ENCODE measurements around the gene LRIG2. TPM values are rescaled to one million over a fixed set of nuclear protein-coding genes. Genes with fewer than 3 reads are reported as not detected.

Gene LRIG2
- total and polyA plus RNA-seq, 2 of the 4 experiments (the other 2 are of a cell fraction): 4.3 to 9.0 TPM

- H3K4ac ChIP-seq (ENCODE audit: low read depth, low read length): 0 out of 2 replicates have a peak overlapping the region, but pooled peaks have one; percentile 59
- peak overlapping the region; percentile 59 for H2AFZ ChIP-seq (replicated peaks; ENCODE audit: low read length, poor library complexity)
- H4K5ac ChIP-seq (ENCODE audit: low read depth, low read length): no peak overlapping the region
- peak overlapping the region in 1 of 2 experiments; percentile 82; a peak in 2 of 4 replicates for H4K8ac ChIP-seq (ENCODE audit: low read depth in 2 of 2, low read length in 2 of 2)
- peak overlapping the region; percentile 33 for H3K4me2 ChIP-seq (ENCODE audit: low read depth, low read length)
- H2BK20ac ChIP-seq (ENCODE audit: low read depth, low read length): no peak overlapping the region
- H3K9me1 ChIP-seq (ENCODE audit: insufficient read depth, low read length): peaks cover 9% of the 10 kb centered on the region; the same call in 1 of the 2 replicates
- H3K27me3 ChIP-seq (ENCODE audit: control insufficient read depth, insufficient read depth, low read length): no peaks in the 10 kb centered on the region
- H3K56ac ChIP-seq (ENCODE audit: extremely low read depth, insufficient read depth, low read length): no peak overlapping the region
- peaks cover 10% of the 10 kb centered on the region for H3K4me1 ChIP-seq (ENCODE audit: control insufficient read depth, insufficient read depth, low read length)
- no peaks in the 10 kb centered on the region for H3K79me1 ChIP-seq (ENCODE audit: low read depth in 1 of 2, low read length in 2 of 2)
- ChIA-PET POLR2A (ENCODE audit: unreplicated experiment) (interaction anchor here (0.6 kb wide), 2 partner anchors 16 to 71 kb away, joined by 3 to 4 read pairs; no protein-coding TSS in a partner anchor), CTCF (interaction anchor here (0.6 to 2.5 kb wide), 23 partner anchors 10 to 745 kb away, joined by 3 to 17 read pairs (median 4); partner anchors contain the start of genes LRIG2 and SLC16A1)
- H2BK120ac ChIP-seq (ENCODE audit: low read depth, low read length): peak overlapping the region; percentile 50
- dilution Hi-C loops (cut with HindIII; ENCODE audit: low sequenced_read_pairs, unreplicated experiment) (no loop called here), intact Hi-C loops (cut with micrococcal nuclease) (loop anchor here (1.0 to 2.0 kb wide), 4 partner anchors 87 to 326 kb away; no protein-coding TSS in a partner anchor), in situ Hi-C loops (cut with MboI; ENCODE audit: low sequenced_read_pairs) (loop anchor here (5.0 to 10.0 kb wide), 3 partner anchors 160 to 318 kb away; no protein-coding TSS in a partner anchor)
- no peak overlapping the region for H3K27ac ChIP-seq (ENCODE audit: insufficient read depth, low read length)
- ATAC-seq (ENCODE audit: low read depth) (peak; percentile 94), DNase-seq (peak; percentile 78)
- no peak overlapping the region for H2BK5ac ChIP-seq (ENCODE audit: low read depth, low read length, poor library complexity, severe bottlenecking)
- H3K9ac ChIP-seq (ENCODE audit: low read depth, low read length): no peak overlapping the region
- H3K23ac ChIP-seq (ENCODE audit: low read depth, low read length): 0 out of 2 replicates have a peak overlapping the region, but pooled peaks have one; percentile 18
- H2AK9ac ChIP-seq (replicated peaks; ENCODE audit: low read depth, low read length, poor library complexity): peak overlapping the region; percentile 3
- H4K91ac ChIP-seq (ENCODE audit: insufficient read depth, low read depth, low read length): 0 out of 2 replicates have a peak overlapping the region, but pooled peaks have one; percentile 17
- H2BK15ac ChIP-seq (ENCODE audit: low read depth, low read length): no peak overlapping the region
- H3K9me3 ChIP-seq (ENCODE audit: control insufficient read depth, insufficient read depth, low read length): no peaks in the 10 kb centered on the region
- WGBS, 2 experiments (ENCODE audit: extremely low coverage in 2 of 2, insufficient read length in 1 of 2): no CpG with 5 or more reads among the region's 11 CpGs
- no TSS peak for BruUV-seq (replicated peaks)
- peak overlapping the region; percentile 18; the same call in 1 of the 2 replicates for H3K18ac ChIP-seq (ENCODE audit: low read depth, low read length)
- no peak overlapping the region for H3K4me3 ChIP-seq (ENCODE audit: insufficient read depth, low read depth, low read length)
- H3K36me3 ChIP-seq (ENCODE audit: control insufficient read depth, insufficient read depth, low read length): no peaks in the 10 kb centered on the region
- no peaks in the 10 kb centered on the region for H4K20me1 ChIP-seq (ENCODE audit: insufficient read depth, low read length)
- no peak overlapping the region for H2AK5ac ChIP-seq (ENCODE audit: low read depth, low read length)
- peak overlapping the region; percentile 64 for H3K14ac ChIP-seq (replicated peaks; ENCODE audit: low read depth, low read length)
- TF ChIP-seq, protein P1, sequence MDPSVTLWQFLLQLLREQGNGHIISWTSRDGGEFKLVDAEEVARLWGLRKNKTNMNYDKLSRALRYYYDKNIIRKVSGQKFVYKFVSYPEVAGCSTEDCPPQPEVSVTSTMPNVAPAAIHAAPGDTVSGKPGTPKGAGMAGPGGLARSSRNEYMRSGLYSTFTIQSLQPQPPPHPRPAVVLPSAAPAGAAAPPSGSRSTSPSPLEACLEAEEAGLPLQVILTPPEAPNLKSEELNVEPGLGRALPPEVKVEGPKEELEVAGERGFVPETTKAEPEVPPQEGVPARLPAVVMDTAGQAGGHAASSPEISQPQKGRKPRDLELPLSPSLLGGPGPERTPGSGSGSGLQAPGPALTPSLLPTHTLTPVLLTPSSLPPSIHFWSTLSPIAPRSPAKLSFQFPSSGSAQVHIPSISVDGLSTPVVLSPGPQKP (IDR thresholded peaks at IDR 0.05; ENCODE audit: borderline replicate concordance, low read depth, low read length): no peak
- TF ChIP-seq POLR2A (IDR thresholded peaks at IDR 0.05; ENCODE audit: low read depth, low read length): no peak
- peak; percentile 66 for TF ChIP-seq CTCF (conservative IDR thresholded peaks at IDR 0.05; ENCODE audit: low read depth, low read length)
- peak; percentile 81 for TF ChIP-seq RAD21 (IDR thresholded peaks at IDR 0.05; ENCODE audit: low read length)
- TF ChIP-seq RCOR1 (IDR thresholded peaks at IDR 0.05; ENCODE audit: insufficient replicate concordance, low read length): no peak
- no peak for TF ChIP-seq CEBPB (IDR thresholded peaks at IDR 0.05; ENCODE audit: low read depth, low read length)
- TF ChIP-seq CHD1 (IDR thresholded peaks at IDR 0.05; ENCODE audit: low read depth, low read length): no peak
- TF ChIP-seq, protein P2, sequence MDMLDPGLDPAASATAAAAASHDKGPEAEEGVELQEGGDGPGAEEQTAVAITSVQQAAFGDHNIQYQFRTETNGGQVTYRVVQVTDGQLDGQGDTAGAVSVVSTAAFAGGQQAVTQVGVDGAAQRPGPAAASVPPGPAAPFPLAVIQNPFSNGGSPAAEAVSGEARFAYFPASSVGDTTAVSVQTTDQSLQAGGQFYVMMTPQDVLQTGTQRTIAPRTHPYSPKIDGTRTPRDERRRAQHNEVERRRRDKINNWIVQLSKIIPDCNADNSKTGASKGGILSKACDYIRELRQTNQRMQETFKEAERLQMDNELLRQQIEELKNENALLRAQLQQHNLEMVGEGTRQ (IDR thresholded peaks at IDR 0.05; ENCODE audit: low read depth, low read length): no peak
- peak; percentile 78 for TF ChIP-seq SMC3 (IDR thresholded peaks at IDR 0.05; ENCODE audit: low read depth, low read length)
- no peak for TF ChIP-seq MAFK (IDR thresholded peaks at IDR 0.05; ENCODE audit: low read depth, low read length)
- no peak for TF ChIP-seq MAZ (IDR thresholded peaks at IDR 0.05; ENCODE audit: borderline replicate concordance, low read depth, low read length)
- TF ChIP-seq BHLHE40 (IDR thresholded peaks at IDR 0.05; ENCODE audit: low read depth, low read length): no peak; the same call in 1 of the 2 replicates
- TF ChIP-seq FOS (IDR thresholded peaks at IDR 0.05; ENCODE audit: low read depth, low read length): no peak
Measured at GRCh38 chr1:113042285-113043143, 30.5 kb upstream of the LRIG2 start.

Measured in IMR-90 (cell line).